GM21529 (cell line): ENCODE data around the gene SLC35E1.
"Not testable (repeated sequence)": the region's sequence is repeated elsewhere in the genome, so short reads cannot be mapped to it uniquely, and the experiment has no call there.

Source experiments
- ATAC-seq: cut with Tn5 transposase; IDR thresholded peaks from one replicate; pipeline ENCODE4 v1.9.1; 2021; ENCODE audit not compliant: unreplicated experiment

The SLC35E1 gene

DNA sequence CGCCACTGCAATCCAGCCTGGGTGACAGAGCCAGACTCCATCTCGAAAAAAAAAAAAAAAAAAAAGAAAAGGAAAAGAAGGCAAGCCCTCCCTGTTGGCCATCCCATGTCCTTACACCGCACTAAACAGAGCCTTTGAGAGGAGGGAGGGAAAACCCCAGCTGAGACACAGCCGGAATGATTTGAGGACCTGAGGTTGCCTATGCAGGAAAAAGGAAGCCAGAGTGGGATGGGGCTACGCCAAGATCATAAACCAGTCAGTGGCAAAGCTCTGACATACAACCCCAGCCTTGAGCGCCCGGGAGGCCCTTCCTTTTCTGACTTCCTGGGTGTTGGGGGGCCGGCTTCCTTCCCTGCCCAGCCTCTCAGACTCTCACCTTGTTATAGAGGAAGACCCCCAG lies 17.4 kb downstream of the SLC35E1 start:
- no peak for ATAC-seq

DNA sequence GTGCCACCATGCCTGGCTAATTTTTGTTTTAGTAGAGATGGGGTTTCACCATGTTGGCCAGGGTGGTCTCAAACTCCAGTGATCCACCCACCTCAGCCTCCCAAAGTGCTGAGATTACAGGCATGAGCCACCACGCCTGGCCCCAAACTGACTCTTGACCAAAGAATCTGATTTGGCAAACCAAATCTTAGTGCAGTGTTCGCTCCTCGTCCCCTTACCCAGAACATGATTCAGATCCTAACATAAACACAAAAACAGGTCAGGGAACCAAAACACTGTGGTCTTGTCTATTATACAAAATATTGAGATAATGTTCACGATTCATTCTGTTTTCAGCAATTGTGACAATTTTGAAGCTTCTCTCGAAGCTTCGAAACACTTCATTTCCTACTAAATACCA lies 20.3 kb downstream of the SLC35E1 start:
- not testable (repeated sequence) for ATAC-seq

DNA sequence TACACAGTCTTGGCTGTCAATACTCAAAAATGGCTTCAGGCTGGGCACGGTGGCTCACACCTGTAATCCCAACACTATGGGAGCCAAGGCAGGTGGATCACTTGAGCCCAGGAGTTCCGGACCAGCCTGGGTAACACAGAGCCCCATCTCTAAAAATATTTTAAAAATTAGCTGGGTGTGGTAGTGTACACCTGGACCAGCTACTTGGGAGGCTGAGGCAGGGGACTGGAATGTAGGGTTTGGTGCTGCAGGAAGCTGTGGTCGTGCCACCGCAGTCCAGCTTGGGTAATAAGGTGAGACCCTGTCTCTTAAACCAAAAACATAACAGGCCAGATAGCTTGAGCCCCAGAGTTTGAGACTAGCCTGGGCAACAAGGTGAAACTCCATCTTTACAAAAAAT lies 23.3 kb downstream of the SLC35E1 start:
- no peak for ATAC-seq

DNA sequence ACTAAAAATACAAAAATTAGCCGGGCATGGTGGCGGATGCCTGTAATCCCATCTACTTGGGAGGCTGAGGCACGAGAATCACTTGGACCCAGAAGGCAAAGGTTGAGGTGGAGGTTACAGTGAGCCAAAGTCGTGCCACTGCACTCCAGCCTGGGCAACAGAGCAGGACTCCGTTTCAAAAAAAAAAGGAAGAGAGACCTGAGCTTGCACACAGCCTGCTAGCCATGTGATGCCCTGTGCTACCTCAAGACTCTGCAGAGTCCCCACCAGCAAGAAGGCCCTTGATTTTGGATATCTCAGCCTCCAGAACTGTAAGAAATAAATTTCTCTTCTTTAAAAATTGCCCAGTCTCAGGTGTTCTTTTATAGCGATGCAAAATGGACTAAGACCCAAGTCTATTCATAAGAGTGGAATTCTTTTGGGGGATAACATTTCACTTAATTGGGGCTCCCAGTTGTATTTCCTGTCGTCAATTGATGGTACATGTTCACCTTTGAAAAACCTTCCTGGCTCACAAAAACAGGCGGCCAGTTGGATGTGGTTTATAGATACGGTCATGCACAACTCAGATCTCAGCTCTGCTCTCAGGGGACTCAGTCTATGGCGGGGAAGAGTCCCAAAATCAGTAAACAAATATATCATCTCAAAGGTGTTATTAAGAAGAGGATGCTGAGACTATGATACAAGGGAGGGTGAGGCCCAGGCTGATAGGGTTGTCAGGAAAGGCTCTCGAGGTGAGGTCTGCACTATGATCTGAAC lies 27.6 kb downstream of the SLC35E1 start:
- ATAC-seq = no peak

DNA sequence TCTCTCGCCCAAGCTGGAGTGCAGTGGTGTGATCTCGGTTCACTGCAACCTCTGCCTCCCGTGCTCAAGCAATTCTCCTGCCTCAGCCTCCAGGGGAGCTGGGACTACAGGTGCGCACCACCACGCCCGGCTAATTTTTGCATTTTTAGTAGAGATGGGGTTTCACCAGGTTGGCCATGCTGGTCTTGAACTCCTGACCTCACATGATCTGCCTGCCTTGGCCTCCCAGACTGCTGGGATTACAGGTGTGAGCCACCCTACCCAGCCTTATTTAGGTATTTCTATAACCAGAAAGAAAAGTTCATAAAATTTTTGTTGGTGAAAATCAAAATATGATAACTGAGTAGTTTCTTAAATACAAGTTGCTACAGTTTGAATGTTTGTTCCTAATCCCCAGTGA lies 28.5 kb downstream of the SLC35E1 start:
- not testable (repeated sequence) for ATAC-seq

DNA sequence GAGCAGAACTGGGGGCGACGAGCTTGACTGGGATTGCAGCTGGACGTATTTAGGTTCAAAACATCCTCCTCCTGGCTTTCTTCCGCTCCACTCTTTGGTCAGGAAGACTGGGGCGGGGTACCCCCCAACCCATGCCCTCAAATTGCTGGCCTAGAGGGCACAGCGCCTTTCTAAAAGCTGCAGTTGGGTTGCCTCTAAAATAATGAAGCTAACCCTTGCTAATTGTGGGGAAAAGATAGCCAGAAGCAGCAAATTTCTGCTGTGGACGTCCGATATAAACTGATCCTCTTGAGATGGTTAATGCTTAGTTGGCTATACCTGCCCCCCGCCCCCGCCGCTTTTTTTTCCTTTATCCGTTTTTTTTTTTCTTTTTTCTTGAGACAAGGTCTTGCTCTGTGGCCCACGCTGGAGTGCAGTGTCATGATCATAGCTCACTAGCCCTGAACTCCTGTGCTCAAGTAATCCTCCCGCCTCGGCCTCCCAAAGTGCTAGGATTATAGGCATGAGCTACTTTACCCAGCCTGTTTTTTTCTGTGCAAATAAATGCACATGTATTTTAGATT lies 29.2 kb downstream of the SLC35E1 start:
- ATAC-seq = no peak

DNA sequence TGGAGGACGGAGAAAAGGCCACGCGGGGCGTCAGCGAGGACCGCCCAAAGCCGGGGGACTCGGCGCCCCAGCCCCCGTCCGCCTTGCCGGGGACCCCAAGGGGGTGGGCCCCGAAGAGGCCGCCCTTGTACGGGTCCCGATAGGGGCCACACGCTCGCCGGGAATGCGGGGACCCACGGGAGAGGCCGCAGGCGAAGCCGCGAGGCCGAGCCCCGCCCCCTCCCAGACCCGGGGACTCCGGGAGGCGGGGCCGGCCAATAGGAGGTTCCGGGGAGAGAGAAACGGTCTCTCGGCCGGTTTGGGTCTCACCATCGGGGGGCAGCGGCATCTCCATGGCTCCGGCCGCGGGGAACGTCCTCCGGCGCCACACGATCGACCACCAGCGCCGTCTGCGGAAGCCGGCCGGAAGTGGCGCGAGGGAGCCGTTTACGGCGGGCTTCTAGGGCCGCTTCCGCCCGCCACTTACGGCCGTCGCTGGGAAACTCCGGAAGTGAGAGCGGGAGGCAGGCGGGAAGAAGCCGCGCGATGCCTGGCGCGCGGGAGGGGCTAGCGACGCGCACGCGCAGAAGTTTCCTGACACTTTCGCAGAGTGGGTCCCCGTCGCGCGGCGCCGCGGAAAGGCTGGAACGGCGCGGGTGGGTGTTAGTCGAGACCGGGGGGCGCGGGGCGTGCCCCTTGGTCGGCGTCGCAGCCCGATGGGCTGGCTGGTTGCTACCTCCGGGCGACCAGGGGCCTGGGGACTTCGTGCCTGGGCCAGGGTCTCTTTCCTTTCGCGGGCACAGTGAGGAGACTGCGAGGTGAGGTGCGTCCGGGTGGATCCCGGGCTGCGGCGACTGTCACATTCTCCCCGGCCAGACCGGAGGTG lies 29.9 kb downstream of the SLC35E1 start, which contains the start of gene CHERP:
Gene CHERP (minus strand): TSS at position 393 of the 865 bp plus-strand sequence. CDS start 59 bp downstream, at position 334.
- peak; percentile 73 for ATAC-seq

DNA sequence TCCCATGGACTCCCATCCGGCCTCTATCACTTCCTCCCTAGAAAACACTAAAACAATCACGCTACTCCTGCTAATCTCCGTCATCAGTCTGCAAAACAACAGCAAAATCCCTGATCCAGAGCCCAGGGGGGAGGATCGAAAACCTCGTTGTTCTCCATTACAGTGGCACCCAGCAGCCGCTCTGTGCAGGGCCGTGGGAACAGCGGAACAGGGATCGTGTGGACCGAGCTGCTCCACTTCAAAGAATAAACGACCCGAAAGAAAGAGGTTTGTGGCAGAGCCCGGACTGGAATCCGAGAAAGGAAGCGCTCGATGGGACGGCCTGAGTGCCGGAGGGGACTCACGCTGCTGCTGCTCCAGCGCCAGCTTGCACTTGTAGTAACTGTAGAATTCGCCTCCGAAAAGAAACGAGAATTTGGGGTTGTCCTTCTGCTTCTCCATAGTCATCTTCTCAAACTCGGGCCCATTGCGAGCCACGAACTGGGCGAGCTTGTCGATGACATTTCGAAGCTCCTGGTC lies 30.6 kb downstream of the SLC35E1 start:
- ATAC-seq = peak; percentile 12

DNA sequence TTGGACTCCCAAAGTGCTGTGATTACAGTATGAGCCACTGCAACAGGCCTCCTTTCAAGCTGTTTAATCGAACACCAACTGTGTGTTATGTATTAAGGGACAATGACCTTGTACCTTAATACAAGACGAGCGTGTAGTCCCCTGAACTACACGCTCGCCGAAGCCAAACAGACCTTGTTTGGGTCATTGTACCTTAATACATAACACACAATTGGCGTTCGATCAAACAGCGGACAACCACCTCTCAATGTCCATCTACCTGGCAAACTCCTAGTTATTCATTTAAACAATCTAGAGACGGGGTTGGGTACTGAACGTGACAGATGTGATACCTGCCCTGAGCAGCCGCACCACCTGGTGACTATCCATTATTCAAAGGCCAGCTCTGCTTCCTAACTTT lies 31.3 kb downstream of the SLC35E1 start:
- no peak for ATAC-seq

DNA sequence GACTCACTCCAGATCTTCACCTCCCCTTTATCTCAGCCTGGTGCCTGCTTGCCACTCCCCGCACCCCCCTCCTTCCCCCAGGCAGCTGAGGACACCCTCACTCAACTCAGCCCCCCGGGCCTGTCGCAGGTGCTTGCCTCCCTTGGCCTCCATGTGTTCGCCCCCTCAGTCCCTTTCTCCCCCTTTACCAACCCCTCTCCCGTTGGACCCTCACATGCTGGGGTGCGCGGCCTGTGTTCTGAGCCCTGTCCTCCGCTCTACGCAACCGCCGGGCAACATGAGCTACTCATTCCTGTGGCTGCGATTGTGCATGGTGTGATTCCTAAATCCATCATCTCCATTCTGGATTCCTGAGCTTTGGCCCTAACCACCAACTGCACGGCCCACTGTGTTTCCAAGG lies 35.1 kb downstream of the SLC35E1 start:
- ATAC-seq = no peak

DNA sequence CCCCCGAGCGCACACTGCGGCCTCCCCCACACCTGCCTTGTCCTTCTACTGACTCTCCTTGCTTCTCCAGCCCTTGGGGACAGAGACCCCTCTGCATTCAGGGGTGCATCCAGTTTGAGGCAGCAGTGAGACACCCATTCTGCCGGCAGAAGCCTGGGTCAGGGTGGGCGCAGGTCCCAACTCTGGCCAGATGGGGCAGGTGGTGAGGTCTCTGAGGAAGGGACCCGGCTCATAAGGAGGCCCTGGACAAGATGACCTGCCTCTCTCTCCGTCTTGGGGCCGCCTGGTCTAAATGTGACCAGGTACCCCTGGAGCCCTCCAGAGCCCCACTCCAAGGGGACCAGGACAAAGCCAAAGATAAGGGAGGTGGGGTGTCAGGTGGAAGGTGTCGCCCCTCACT lies 36.1 kb downstream of the SLC35E1 start:
- ATAC-seq = no peak

DNA sequence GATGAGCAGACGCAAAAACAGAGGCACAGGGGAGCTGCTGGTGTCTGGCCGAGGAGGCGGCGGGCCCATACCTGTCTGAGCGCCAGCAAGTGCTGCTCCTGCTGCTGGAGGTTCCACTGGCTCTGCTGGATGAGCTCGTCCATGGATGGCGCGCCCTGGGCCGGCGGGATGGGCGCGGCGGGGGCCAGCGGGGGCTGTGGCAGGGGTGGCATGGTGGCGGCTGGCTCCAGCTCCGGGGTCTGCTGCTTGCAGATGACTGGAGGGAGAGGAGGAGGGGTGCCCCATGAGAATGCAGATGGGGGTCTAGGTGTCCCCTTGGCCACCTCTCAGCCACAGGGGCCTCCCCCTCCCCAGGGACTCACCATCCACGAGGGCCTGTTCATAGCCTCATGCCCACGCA lies 36.8 kb downstream of the SLC35E1 start:
- ATAC-seq = no peak

DNA sequence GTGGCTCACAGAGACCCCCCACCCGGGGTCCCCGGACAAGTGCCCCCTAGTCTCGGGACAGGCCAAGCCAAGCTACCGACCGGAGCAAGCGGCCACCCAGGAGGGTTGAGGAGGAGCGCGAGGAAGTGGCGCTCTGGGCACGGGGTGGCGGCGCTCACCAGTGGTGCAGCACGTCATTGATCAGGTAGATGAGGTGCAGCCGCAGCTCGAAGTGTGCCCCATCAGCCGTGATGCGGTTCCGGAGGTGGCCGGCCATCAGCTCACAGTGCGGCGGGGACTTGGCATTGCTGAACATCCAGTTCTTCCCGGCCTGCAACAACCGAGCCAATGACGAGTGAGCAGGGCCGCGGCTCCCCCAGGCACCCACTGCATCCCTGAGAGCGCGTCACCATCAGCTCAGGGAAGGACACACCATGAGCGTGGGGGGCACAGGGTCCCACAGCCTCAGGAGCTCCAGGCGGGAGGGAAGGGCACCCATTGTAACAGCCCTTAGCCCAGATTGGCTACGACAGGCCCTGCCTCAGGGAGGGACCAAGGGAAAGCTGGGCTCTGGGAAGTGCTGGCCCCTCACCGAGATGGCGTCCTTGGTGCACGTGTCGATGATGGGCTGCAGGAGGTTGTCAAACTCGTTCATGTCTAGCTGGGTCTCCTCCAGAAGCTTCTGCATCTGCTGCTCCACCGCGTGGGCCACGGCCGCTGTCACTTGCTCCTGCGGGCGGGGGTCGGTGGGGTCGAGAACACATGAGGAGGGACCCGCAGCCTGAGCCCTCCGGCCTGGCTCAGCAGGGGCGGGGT lies 39.6 kb downstream of the SLC35E1 start:
- no peak for ATAC-seq

DNA sequence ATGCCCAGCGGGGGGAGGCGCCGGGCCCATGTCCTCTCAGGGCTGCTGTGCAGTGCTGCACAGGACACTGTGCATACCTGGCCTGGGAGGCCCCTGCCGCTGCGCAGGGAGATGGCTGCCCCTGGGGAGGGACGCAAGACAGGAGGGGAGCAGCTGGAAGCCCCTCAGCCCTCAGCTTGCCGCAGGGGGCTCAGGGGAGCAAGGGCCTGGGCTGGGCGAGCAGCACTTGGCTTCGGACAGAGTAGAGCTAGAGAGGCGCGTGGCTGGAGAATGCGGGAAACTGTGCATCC lies 40.9 kb downstream of the SLC35E1 start:
- no peak for ATAC-seq

DNA sequence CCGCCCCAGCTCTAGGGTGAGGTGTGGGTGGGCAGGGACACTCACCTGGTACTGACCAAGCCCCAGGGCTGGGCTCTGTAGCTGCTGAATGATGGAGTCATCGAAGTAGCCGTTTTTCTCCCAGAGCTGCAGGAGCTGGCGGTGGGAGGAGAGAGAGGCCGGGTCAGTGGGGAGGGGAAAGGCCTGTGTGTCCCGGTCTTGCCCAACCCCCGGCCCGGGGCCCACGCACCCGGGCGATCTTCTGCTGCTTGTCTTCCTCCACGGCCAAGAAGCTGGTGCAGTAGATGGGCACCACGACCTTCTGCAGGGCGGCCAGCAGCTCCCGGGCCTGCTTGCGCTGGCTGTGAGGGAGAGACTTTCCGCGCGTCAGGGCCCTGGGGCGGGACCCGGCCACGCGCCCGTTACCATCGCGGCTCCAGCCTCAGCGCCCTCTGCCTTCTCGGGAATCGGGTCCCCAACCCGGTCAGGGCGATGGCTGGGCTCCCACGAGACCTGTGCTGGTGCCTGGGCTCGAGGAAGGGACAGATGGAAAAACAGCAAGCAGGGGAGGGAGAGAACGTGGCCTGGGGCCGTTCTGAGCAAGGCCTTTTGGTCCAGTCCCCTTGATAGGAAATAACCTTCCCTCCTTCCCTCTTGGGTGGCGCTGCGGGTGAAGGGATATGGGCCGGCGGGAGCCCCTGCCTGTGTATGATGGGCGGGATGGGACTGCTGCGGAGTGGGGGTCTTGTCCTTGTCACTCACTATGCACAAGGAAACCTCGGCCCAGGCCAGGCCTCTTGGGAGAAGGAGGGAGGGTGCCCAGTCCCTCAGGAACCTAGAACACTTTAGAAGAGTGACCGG lies 41.5 kb downstream of the SLC35E1 start:
- no peak for ATAC-seq

DNA sequence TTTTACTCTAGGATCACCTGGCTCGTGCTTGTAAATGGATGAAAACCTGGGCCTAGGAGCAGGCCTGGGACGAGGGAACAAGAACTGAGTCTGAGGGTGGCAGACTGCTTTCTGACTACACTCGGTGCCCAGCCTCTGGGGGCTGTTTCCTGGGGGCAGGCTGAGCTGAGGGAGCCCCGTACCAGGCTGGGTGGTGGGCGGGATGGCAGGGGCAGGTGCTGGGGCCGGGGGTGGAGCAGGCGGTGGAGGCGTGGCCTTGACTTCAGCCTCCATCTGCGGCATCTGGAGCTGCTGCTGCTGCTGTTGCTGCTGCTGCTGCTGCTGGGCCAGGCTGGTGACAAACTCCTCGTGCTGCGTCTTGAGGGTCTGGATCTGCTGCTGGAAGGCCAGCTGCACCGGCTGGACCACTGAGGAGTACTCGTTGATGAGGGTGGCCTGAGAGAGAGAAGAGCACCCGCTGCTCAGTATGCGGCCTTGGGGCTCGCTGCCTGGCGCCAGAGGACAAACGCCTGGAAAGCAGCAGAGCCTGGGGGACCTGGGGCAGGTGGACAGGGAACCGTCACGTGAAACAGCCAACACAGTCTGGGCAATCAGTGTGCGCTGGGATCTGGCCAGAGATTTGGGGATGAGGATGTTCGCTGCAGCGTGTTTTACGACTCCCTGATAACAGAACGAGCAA lies 42.6 kb downstream of the SLC35E1 start:
- ATAC-seq = no peak

DNA sequence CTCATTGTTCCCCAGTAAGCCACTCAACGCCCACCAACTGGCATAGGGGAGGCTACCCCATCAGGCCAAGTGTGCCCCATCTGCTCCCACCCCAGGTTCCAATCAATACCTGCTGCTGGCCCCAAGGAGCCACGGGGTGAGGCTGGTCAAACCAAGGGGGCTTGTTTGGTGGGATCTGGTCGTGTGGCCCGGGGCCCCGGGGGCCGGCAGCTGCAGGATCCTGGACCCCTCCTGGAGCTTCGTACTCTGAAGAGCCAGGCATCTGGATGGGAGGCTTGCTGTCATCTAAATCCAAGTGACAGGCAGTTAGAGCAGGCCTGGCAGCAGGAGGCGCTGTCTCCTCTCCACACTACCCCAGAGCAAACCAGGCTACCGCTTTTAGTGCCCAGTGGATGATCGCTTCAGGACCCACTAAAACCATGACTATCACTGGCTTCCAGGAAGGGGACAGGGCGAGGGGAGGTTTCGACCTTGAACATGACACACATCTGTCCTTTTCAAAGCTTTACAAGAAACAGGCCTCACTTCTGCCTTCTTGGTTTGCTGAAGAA lies 44.2 kb downstream of the SLC35E1 start:
- no peak for ATAC-seq

DNA sequence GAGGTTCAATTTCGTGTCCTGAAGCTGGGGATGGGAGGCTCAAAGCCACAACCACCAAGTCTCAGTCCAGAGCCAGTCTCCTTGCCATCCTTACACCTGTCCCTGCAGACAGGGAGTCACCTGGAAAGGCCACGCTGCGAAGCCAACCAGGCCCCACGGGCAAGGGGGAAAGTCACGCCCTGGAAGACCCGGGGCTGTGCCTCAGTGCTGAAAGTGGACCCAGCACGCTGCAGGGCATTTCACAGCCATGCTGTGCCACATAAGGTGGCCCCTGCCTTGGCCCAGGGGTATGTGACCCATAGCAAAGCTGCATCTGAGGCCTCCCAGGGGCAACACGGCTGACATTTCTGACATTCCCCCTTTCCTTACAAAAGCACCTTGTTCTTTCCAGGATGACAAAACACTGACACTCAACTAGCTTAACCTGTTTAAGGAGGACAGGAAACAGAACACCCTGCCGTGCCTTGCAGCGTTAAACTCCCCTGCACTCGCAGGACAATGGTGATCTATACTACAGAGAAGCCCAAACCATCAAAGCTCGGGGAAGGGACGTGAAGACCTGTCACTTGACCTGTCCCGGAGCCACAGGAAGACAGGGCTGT lies 44.8 kb downstream of the SLC35E1 start:
- no peak for ATAC-seq
